NCI-H2196 treated with DMSO at 0.1 percent for 48 hours (cell line): Measurements from ENCODE around the gene COL21A1.

Source experiments
- DNase-seq: peaks from one replicate; lab custom pipeline; 2025; ENCODE audit not compliant: unreplicated experiment; lab: John Stamatoyannopoulos, UW

Gene COL21A1

DNA sequence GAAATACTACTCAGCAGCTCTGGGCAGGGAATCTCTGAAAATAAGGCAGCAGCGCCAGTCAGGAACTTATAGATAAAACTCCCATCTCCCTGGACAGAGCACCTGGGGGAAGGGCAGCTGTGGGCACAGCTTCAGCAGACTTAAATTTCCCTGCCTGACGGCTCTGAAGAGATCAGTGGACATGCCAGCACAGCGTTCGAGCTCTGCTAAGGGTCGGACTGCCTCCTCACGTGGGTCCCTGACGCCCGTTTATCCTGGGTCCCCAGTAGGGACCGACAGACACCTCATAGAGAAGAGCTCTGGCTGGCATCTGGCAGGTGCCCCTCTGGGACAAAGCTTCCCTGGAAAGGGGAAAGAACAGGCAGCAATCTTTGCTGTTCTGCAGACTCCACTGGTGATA lies 59.0 kb downstream of the COL21A1 start:
- DNase-seq, result no peak

DNA sequence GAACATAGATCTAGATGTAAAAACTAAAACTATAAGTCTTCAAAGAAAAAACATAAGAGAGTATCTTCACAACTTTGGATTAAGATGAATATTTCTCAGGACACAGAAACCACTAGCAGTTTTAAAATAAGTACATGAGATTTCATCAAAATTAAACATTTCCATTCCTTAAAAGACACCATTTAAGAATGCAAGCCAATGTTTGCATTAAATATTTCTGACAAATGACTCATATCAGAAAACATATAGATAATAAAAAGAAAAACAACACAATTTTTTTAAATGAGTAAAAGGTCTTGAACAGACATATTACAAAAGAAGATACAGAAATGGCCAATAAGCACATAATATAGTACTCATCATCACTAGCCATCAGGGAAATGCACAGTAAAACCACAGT lies 59.7 kb downstream of the COL21A1 start:
- no peak for DNase-seq

DNA sequence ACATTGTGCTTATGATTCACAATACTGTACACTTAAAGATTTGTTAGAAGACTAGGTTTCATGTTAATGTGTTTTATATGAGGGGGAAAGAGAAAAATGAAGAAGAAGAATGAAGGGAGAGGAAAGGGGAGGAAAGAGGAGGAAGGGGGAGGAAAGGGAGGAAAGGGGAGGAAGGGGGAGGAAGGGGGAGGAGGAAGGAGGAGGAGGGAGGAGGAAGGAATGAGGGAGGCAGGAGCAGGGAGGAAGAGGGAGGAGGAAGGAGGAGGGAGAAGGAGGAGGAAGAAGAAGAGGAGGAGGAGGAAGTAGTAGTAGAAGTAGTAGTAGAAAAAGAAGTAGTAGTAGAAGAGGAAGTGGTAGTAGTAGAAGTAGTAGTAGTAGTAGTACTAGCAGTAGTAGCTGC lies 70.6 kb downstream of the COL21A1 start:
- no peak for DNase-seq

DNA sequence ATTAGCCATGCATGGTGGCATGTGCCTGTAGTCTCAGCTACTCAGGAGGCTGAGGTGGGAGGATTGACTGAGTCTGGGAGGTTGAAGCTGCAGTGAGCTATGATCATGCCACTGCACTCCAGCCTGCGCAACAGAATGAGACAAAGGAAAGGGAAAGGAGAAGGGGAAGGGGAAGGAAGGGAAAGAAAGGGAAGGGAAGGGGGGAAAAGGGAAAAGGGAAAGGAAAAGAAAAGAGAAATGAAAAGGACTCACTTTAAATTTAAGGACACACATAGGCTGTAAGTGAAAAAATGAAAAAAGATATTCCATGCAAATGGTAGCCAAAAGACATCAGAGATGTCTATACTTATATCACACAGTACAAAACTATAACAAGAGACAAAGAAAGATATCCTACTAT lies 74.2 kb downstream of the COL21A1 start:
- no peak for DNase-seq

DNA sequence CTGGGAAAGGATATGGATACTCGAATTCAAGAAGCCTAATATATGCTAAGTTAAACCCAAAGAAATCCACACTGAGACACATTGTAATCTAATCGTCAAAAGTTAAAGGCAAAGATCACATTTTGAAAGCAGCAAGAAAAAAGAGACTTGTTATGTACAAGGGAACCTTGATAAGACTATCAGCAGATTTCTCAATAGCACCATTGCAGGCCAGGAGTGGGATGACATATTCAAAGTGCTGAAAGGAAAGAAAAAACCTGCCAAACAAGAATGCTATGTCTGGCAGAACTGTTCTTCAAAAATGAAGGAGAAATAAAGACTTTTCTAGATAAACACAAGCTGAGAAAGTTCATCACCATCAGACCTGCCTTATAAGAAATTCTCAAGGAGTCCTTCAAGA lies 75.2 kb downstream of the COL21A1 start:
- DNase-seq, result no peak

DNA sequence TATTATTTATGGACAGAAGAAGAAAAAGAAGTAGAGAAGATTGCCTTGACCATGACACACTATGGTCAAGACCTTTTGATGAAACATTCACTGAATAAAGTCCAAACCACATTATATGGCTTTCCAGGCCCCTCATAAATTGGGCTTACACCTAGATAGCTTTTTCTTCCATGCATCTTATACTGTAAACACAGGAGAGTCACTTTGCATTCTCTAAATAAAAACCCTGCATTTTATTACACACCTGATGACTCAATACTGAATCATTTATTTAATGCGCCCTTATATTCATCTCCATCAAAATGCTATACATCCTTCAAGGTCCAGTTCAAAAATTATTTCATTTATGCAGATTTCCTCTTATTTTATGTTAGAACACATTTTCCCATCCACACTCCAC lies 78.0 kb downstream of the COL21A1 start:
- no peak for DNase-seq

DNA sequence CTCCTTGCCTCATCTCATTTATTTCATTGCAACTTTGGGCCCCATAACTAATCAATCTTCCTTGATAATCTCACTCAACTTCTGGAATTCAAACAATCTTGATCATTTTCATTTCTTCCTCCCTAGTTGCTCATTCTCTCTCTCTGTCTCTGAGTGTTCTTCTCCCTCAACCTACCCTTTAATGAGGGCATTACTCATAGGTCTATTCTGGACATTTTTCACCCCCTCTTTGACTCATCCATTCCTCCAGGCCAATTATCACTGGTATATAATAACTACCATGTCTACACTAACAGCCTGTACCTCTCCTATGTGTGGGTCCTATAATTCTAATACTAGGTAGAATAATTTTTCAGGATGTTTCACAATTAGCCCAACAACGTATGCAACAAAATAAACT lies 78.8 kb downstream of the COL21A1 start:
- no peak for DNase-seq

DNA sequence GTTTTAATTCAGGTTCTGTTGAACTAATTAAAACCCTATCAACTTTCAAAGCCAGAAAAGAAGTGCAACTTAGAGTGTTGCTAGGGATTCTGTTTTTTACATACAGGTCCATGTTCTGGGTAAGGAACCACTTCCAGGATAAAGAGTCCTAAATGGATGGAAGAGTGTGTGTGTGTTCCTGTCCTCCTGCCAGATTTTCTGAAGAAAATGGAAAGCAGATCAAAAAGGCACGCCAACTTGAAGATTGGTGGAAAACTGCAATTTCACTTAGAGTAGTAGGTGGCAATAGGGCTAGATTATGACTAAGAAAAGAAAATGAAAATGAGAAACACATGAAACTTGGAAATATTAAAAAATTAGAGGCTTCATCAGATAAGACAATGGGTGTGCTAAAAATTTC lies 85.3 kb downstream of the COL21A1 start:
- DNase-seq, result no peak

DNA sequence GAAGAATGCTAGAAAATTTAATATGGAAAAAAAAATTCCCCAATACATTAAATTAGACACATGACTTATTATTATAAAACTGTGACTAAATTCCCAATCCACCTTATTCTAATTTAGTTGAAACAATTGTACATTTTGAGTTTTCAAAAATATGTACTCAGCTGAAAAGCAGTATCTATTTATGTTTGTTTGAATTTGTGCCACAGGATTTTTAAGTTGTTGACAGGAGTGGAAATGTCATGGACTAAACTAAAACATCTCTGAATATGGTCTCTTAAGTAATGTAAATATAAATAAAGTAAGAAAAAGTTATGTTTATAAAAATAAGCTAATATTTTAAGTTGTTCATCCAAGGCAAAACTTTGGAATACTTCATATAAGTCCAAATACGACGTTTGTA lies 86.9 kb downstream of the COL21A1 start:
- no peak for DNase-seq

DNA sequence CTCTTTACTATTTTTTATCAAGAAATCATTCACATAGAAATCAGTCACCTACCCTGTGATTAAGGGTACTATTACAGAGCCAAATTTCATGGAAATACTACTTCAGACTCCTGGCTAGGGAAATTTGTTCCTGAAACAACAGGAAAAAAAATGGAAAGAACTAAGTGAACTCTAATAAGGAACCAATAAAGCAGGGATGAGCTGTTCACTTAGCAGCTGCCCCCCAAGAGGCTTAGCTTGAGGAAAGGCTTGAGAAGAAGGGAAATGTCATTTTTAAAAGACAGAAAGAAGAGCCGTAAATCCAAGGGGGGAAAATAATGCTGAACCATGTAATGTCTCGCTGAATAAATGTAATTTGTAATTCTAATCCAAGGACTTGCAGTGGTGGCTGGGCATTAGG lies 88.8 kb downstream of the COL21A1 start:
- DNase-seq, result no peak

DNA sequence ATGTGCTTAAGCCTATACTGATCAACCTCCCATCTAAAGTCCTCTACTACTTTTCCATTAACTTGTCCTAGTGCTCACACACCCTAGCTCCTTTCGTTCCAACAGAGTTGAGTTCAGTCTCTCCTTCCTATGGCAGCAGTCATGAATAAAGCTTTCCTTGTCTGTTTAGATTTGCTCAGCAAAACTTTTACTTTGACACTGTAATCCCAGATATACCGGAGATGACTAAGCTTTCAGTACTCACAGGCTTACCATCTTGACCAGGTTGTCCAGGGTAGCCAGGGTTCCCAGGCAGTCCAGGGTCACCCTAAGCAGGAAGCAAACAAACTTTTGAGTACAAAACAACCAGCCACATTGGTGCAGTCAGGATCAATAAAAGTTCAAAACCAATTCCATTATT lies 90.7 kb downstream of the COL21A1 start:
- no peak for DNase-seq

DNA sequence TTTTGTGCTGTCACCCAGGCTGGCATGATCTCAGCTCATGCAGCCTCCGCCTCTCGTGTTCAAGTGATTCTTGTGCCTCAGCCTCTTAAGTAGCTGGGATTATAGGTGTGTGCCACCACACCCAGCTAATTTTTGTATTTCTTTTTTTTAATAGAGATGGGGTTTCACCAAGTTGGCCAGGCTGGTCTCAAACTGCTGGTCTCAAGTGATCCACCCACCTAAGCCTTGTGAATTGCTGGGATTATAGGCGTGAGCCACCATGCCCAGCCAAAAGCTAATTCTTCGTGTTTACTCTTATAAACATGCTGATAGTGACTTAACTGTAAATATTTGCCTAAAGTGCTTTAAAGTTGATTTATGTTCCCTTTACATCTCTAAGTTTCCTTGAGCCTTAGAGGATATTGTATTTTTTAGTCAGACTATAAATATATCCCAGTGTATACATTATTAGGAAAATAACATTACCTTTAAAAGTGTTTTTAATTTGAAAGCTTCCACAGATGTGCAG lies 91.7 kb downstream of the COL21A1 start:
- DNase-seq, result no peak

DNA sequence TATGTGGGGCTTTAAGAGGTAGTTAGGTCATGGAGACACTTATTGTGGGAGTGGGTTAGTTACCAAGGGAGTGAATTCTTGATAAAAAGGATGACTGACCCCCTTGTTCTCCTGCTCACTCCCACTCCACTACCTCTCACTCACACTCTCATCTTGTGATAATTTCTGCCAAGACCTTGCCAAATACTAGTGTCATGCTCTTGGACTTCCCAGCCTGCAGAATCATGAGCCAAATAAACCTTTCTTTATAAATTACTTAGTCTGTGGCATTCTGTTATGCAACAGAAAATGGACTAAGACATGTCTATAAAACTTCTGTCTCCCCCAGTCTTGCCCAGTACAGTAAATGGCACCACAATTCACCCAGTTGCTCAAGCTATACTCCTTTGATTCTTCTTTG lies 93.3 kb downstream of the COL21A1 start:
- DNase-seq, result no peak

DNA sequence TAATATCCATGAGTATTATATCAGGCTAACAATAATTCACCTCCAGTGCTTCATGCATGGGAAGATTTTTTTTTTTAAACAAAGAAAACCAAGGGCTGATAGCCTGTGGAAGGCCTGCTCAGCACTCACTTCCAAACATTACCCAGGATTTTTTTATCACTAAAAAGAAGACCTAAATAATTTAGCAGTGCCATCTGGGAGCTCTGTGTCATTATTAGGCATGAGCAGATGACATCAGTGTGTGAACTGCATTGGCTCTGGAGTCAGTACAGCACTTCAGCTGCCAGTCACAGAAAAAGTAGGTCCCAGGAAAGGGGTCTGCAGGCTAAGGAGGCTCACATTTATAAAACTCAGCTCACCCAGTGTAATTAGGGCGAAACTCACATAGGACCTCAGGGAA lies 94.8 kb downstream of the COL21A1 start:
- no peak for DNase-seq

DNA sequence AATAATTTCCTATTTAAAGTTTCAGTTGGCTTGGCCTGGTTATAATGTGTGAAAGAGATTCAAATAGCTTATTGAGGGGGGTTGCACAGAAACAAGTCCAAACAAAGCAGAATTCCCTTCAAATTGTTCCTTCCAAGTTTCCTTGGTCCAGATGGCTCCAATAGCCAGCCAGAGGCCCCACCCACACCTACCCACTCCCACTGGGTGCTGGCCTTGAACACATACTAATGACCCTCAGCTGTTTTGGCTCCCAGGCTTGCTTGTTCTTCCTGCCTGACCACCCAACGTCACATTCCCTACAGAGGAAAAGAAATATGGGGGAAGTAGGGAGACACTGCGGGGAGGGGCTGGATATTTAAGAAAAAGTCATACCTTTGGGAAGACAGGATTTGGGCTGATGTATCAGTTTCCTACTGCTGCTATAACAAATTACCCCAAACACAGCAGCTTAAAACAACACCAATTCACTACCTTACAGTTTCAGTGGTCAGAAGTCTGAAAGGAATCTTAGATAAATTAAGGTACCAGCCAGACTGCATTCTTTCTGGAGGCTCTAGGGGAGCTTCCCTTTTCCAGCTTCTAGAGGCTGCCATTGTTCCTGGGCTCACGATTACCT lies 95.7 kb downstream of the COL21A1 start:
- DNase-seq, result no peak

DNA sequence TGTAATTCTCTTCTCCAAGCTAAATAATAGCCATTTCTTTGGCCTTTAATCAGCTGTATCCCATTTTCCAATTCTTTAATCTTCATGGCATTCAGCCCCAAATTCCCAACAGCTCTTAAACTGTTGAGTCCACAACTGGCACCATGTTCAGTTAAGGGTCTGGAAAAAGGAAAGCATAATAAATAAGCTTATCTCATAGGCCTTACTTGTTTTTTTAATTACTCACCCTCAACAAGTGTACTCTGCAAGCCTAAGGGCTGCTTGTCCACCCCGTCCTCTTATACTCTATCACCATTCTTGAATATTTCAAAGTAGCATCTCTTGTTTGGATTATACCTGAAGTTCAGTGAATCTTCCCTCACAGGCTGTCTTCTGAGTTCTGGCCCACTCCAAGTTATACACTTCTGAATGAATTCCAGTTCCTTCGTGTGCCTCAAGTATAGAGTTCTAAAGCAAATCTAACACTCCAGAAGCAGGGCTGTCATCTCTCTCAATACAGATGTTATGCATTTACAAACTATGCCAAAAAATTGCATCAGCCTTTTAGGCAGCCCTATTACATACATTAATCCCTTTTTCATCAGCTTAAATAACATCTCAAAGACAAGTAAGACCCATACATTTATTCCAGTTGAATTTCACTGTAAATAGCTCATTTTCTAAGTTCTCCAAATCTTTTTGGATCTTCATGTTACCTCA lies 98.7 kb downstream of the COL21A1 start:
- DNase-seq, result no peak

DNA sequence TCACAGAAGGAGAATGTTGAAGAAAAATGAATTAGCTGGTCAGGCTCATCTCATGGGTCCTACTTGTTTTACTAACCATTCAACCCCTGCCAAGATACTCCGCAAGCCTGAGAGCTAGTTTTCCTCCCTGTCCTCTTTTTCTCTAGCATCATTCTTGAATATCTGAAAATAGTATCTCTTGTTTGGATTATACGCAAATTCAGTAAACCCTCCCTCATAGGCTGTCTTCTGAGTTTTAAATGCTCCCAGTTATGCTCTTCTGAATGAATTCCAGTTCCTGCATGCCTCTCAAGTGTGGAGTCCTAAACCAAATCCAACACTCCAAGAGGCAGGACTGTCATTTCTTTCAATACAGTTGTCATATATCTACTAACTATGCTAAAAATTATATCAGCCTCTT lies 99.6 kb downstream of the COL21A1 start:
- no peak for DNase-seq

DNA sequence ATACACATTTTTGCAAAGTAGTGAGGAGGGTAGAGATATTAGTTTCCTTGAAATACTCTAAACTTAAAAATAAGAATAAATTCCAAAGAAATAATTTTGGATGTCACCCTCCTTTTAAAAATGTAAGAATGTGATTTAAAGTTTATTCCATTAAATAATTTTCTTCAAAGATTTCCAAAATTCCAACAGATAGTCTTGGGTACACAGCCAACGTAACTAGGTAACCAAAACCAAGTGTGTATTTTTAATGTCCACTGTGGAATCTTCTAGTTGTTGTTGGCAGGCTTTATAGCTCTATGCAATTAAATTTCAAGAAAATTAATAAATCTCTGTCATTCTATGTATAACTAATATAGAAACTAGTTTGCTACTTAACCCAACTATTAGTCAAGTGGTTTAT lies 101.3 kb downstream of the COL21A1 start:
- no peak for DNase-seq

DNA sequence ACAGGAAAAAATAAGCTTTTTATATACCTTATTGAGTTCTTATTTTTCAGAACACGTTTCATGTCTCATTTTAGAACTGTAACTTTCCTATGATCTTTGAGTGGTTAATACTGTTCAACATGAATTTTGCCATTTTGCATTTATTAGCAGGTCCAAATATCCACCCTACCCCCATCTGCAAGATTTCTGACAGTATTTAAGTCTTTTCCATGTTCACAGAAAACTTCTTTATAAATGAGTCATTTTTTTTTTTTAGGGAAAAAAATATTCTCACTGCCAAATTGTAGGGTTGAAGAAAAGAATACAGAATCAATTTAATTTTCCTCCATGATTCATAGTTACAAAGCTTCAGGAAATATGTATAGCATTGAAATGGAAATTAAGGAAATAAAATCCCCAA lies 101.8 kb downstream of the COL21A1 start:
- DNase-seq, result no peak

DNA sequence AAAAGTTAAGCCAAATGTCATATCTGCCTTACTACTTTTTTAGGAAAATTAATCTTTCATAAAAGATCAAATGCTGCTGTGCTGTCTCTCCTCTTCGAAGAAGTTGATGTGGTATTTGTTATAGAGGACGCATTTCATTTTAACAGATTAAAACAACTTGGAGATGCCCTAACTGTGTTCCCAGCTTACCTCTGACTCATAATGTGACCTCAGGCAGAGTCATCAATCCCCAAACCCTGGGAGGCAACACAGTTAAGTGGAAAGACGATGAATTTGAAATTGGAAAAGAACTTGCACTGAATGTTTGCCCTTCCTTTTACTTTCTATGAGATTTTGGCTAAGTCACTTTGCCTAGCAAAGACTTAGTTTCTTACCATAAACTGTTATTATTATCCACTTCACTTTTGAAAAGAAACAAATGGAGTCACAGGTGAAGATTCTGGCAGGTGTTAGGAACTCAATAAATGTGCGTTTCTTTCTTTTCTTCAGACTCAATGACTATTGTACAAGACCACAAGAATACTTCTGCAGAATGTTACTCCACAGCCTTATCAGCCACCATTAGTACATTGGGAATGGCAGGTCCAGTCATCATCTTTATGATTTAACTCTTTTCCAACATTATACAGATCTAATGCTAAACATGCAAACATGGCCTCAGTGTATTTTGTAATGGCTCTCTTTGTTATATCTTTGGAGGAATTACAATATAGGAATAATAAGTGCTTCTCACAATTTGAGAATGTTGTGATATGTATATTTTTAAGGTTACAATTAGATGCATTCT lies 102.6 kb downstream of the COL21A1 start:
- DNase-seq, result no peak

DNA sequence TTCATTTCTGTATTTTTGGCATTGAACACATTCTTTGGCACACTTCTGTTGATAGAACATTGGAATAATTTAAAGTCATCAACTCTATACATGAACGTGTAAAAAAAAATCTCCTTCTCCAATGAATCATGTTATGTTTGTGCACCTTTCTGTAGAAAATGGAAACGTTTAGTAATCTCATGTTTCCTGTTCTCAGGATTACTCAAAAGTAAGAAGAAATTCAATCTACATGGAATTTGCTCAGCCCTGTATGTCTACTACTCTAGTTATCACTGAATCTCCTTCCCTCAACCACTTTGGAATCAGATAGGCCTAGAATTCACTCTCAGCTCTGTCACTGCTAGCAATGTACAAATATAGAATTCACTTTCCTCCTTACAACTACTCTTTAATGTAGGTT lies 103.6 kb downstream of the COL21A1 start:
- DNase-seq, result no peak

DNA sequence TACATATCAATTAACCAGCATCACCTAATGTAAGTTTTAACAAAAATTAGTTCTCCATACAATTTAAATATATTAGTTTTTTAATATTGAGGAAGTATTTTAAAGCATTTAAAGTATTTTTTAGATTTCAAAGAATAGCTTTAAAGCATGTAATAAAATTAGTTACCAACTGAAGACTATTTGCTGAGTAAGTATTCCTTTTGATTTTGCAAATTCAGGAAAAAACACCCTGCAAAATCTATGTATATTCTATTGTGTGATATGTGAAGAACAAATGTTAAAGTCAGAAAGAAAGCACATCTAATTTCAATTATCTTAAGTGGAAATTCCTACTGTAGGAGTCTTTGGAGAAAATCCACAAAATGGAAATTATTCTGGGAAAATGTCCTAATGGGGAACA lies 107.3 kb downstream of the COL21A1 start:
- DNase-seq, result no peak
